Skin of body (tissue), 2 donors: ENCODE measurements around the gene SPCS2. TPM values are rescaled to one million over a fixed set of nuclear protein-coding genes. Genes with fewer than 3 reads are reported as not detected.

Source experiments
- DNase-seq: peaks from one replicate; lab custom pipeline; 2025; lab: John Stamatoyannopoulos, UW
- total RNA-seq: library from RNA; depleted of rRNA; stranded (reverse); fragments of >200 nt; gene quantifications from one replicate; pipeline ENCODE4 v1.2.3, GENCODE V29; 2014

SPCS2 gene
- 20.6 TPM for total RNA-seq

GRCh38 chr11:74948898-74949752 is at the start of gene SPCS2, which contains the start of gene XRRA1:
Gene SPCS2, plus strand, starts transcription at chr11:74949266. Its CDS starts 20 bp downstream, at chr11:74949286.
Gene XRRA1, minus strand, starts transcription at chr11:74949091. Its CDS starts 8,213 bp downstream, at chr11:74940878.
- DNase-seq = peak; percentile 97

- DNase-seq = no peak
These were observed 46.7 kb upstream of the SPCS2 start for GRCh38 chr11:74902342-74902741.

GRCh38 chr11:74905326-74905725 is 43.7 kb upstream of the SPCS2 start:
- DNase-seq = no peak

- no peak for DNase-seq
These were observed 39.7 kb upstream of the SPCS2 start for GRCh38 chr11:74909385-74909784.

- DNase-seq = no peak
These were observed 39.3 kb upstream of the SPCS2 start for GRCh38 chr11:74909812-74910211.

GRCh38 chr11:74923125-74923524 is 25.9 kb upstream of the SPCS2 start:
- no peak for DNase-seq

- no peak for DNase-seq
These were observed 23.8 kb upstream of the SPCS2 start for GRCh38 chr11:74925281-74925680.

- DNase-seq = no peak
These were observed 22.6 kb upstream of the SPCS2 start for GRCh38 chr11:74926304-74927030.

GRCh38 chr11:74927496-74927895 is 21.6 kb upstream of the SPCS2 start:
- no peak for DNase-seq

- DNase-seq = peak; percentile 70
These were observed 19.4 kb upstream of the SPCS2 start for GRCh38 chr11:74929431-74930363.

- no peak for DNase-seq
These were observed 16.9 kb upstream of the SPCS2 start for GRCh38 chr11:74932169-74932568.

- no peak for DNase-seq
These were observed 16.3 kb upstream of the SPCS2 start for GRCh38 chr11:74932797-74933196.

GRCh38 chr11:74933765-74934164 is 15.3 kb upstream of the SPCS2 start:
- DNase-seq = no peak

- no peak for DNase-seq
These were observed 13.8 kb upstream of the SPCS2 start for GRCh38 chr11:74935285-74935684.

GRCh38 chr11:74936087-74936486 is 13.0 kb upstream of the SPCS2 start:
- DNase-seq = no peak

GRCh38 chr11:74936976-74937375 is 12.1 kb upstream of the SPCS2 start:
- DNase-seq = no peak

GRCh38 chr11:74937696-74938475 is 11.2 kb upstream of the SPCS2 start:
- DNase-seq = no peak

- no peak for DNase-seq
These were observed 7.6 kb upstream of the SPCS2 start for GRCh38 chr11:74941492-74941891.

GRCh38 chr11:74942073-74942759 is 6.8 kb upstream of the SPCS2 start:
- no peak for DNase-seq

- no peak for DNase-seq
These were observed 544 bp upstream of the SPCS2 start for GRCh38 chr11:74948546-74948897.
